Liver (tissue), 9 donors: Measurements from ENCODE around the gene ERAP2. TPM values are rescaled to one million over a fixed set of nuclear protein-coding genes. Genes with fewer than 3 reads are reported as not detected.

ENCODE experiments used
- DNase-seq: peaks from one replicate; pipeline ENCODE4 v3.0.0-alpha.2; 2017; ENCODE audit warnings: low spot score
- H3K27ac ChIP-seq, 2 donors: one replicate each; pipeline ENCODE4 v1.7.0; 2013; ENCODE audit warnings: inconsistent platforms in 2 of 2, low read length in 2 of 2, control low read depth in 1 of 2, low read depth in 1 of 2, mild to moderate bottlenecking in 1 of 2
- H3K27me3 ChIP-seq, 4 donors: one replicate each; pipeline versions ENCODE4 v1.6.1 to v1.7.0; 2013; ENCODE audit warnings: low read length in 3 of 4, inconsistent platforms in 1 of 4, mild to moderate bottlenecking in 1 of 4, moderate library complexity in 1 of 4; ENCODE audit not compliant: control insufficient read depth in 4 of 4, insufficient read depth in 4 of 4
- H3K36me3 ChIP-seq, 4 donors: one replicate each; pipeline versions ENCODE4 v1.6.1 to v1.7.0; 2013; ENCODE audit warnings: low read length in 3 of 4, mild to moderate bottlenecking in 3 of 4, low read depth in 1 of 4, moderate library complexity in 1 of 4; ENCODE audit not compliant: control insufficient read depth in 4 of 4, insufficient read depth in 3 of 4
- H3K4me1 ChIP-seq, 4 donors: one replicate each; pipeline versions ENCODE4 v1.6.1 to v1.7.0; 2013; ENCODE audit warnings: low read length in 3 of 4, mild to moderate bottlenecking in 3 of 4, moderate library complexity in 1 of 4; ENCODE audit not compliant: control insufficient read depth in 4 of 4, insufficient read depth in 4 of 4
- H3K4me3 ChIP-seq, 3 donors: one replicate each; pipeline versions ENCODE4 v1.6.1 to v1.7.0; 2013; ENCODE audit warnings: low read length in 3 of 3, control low read depth in 1 of 3, low read depth in 1 of 3, mild to moderate bottlenecking in 1 of 3
- H3K9ac ChIP-seq, 2 donors: one replicate each; pipeline ENCODE4 v1.7.0; 2013; ENCODE audit warnings: low read length in 2 of 2, mild to moderate bottlenecking in 2 of 2, moderate library complexity in 2 of 2, control low read depth in 1 of 2, low read depth in 1 of 2
- H3K9me3 ChIP-seq, 4 donors: one replicate each; pipeline versions ENCODE4 v1.6.1 to v1.7.0; 2013; ENCODE audit warnings: low read length in 3 of 4; ENCODE audit not compliant: control insufficient read depth in 4 of 4
- CTCF ChIP-seq: fragments of 150-350 bp; IDR thresholded peaks from 2 replicates; pipeline ENCODE4 v1.5.1; 2017; ENCODE audit warnings: improper control_type of control experiment, low read depth, low read length; ENCODE audit not compliant: missing input control
- EGR1 ChIP-seq, 2 donors: IDR thresholded peaks; 2 replicates each; pipeline ENCODE4 v1.6.1; 2016 to 2018; ENCODE audit warnings: antibody characterized with exemption in 2 of 2, low read depth in 2 of 2
- FOXA1 ChIP-seq: IDR thresholded peaks from 2 replicates; pipeline ENCODE4 v1.6.1; 2016; ENCODE audit warnings: antibody characterized with exemption
- FOXA2 ChIP-seq: IDR thresholded peaks from 2 replicates; pipeline ENCODE4 v1.6.1; 2016; ENCODE audit warnings: antibody characterized with exemption
- GABPA ChIP-seq, 2 donors: IDR thresholded peaks in 1 of 2; conservative IDR thresholded peaks in 1 of 2; 2 replicates each; pipeline ENCODE4 v1.6.1; 2016; ENCODE audit warnings: antibody characterized with exemption in 2 of 2, mild to moderate bottlenecking in 1 of 2, moderate library complexity in 1 of 2
- HNF4A ChIP-seq, 2 donors: conservative IDR thresholded peaks; 2 replicates each; pipeline ENCODE4 v1.6.1; 2016; ENCODE audit warnings: antibody characterized with exemption in 2 of 2, mild to moderate bottlenecking in 2 of 2
- HNF4G ChIP-seq: IDR thresholded peaks from 2 replicates; pipeline ENCODE4 v1.6.1; 2016; ENCODE audit warnings: antibody characterized with exemption
- JUND ChIP-seq, 2 donors: IDR thresholded peaks; 2 replicates each; pipeline ENCODE4 v1.6.1; 2016; ENCODE audit warnings: antibody characterized with exemption in 2 of 2
- NR2F2 ChIP-seq: IDR thresholded peaks from 2 replicates; pipeline ENCODE4 v1.6.1; 2016; ENCODE audit warnings: antibody characterized with exemption
- RAD21 ChIP-seq, 2 donors: IDR thresholded peaks; 2 replicates each; pipeline ENCODE4 v1.6.1; 2016; ENCODE audit warnings: antibody characterized with exemption in 2 of 2, mild to moderate bottlenecking in 2 of 2
- REST ChIP-seq: IDR thresholded peaks from 2 replicates; pipeline ENCODE4 v1.6.1; 2016; ENCODE audit warnings: antibody characterized with exemption, mild to moderate bottlenecking
- RXRA ChIP-seq, 2 donors: IDR thresholded peaks; 2 replicates each; pipeline ENCODE4 v1.6.1; 2017 to 2018; ENCODE audit warnings: antibody characterized with exemption in 2 of 2, mild to moderate bottlenecking in 1 of 2
- SP1 ChIP-seq: IDR thresholded peaks from 2 replicates; pipeline ENCODE4 v1.6.1; 2018; ENCODE audit warnings: antibody characterized with exemption, mild to moderate bottlenecking
- TAF1 ChIP-seq: conservative IDR thresholded peaks from 2 replicates; pipeline ENCODE4 v1.6.1; 2016; ENCODE audit warnings: antibody characterized with exemption, mild to moderate bottlenecking
- WGBS: extraction: QIAGEN DNeasy Blood & Tissue Kit; methylation state at CpG from one replicate; pipeline ENCODE4 v1.1.7; 2013; 5-methylcytosine and 5-hydroxymethylcytosine counted together
- polyA plus RNA-seq, 2 donors: library from polyadenylated mRNA; stranded (reverse) in 1 of 2; unstranded in 1 of 2; fragments of 200-250 nt in 1 of 2; fragments of >200 nt in 1 of 2; fragmentation: Nextera tagmentation in 1 of 2; extraction: Ambion mirVana in 1 of 2; gene quantifications; one replicate each; pipeline versions ENCODE4 v1.2.1 to v1.2.3, GENCODE V29; 2013 to 2015
- total RNA-seq, 2 donors: library from RNA; depleted of rRNA; stranded (reverse); fragments of >200 nt; gene quantifications; one replicate each; pipeline ENCODE4 v1.2.3, GENCODE V29; 2014
- TF ChIP-seq, protein P1 (sequence below): IDR thresholded peaks from 2 replicates; pipeline ENCODE4 v1.6.1; 2016; ENCODE audit warnings: antibody characterized with exemption
- TF ChIP-seq, protein P2 (sequence below): IDR thresholded peaks from 2 replicates; pipeline ENCODE4 v1.6.1; 2016; ENCODE audit warnings: antibody characterized with exemption
- TF ChIP-seq, protein P3 (sequence below): IDR thresholded peaks from 2 replicates; pipeline ENCODE4 v1.6.1; 2016; ENCODE audit warnings: antibody characterized with exemption
- donor health status: healthy.
- donor health status: healthy.
- donor health status: healthy.
- donor health status: healthy.
- donor health status: healthy.

The ERAP2 gene
- total and polyA plus RNA-seq, 4 donors, result 1.8 to 15.5 (median 10.7) TPM

DNA sequence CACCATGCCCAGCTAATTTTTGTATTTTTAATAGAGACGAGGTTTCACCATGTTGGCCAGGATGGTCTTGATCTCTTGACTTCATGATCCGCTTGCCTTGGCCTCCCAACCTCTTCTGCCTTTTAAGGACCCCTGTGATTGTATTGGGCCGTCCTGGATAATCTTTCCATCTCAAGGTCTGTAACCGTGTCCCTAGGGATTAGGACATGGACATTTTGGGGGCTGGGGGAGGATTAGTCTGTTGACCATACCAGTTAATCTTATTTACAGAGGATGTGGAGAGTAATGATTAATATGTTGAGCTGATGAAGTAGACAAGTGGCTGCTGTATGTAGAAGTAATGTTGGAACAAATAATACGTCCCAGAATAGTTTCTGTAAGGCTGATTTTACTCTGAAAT, 82.7 kb downstream of the ERAP2 start:
- H3K27me3 ChIP-seq, result no peaks in the 10 kb centered on the region
- no peaks in the 10 kb centered on the region for H3K9me3 ChIP-seq
- H3K4me3 ChIP-seq, result no peak overlapping the region
- TF ChIP-seq NR2F2 (no peak), FOXA1 (no peak), HNF4A (conservative IDR thresholded peaks at IDR 0.05) (no peak), GABPA (IDR thresholded peaks at IDR 0.05 in 1 of 2, conservative IDR thresholded peaks at IDR 0.05 in 1 of 2) (no peak), REST (no peak), RXRA (IDR thresholded peaks at IDR 0.05) (no peak), FOXA2 (no peak), HNF4G (no peak), SP1 (no peak), EGR1 (IDR thresholded peaks at IDR 0.05; ENCODE audit: low read depth in 2 of 2) (no peak), RAD21 (IDR thresholded peaks at IDR 0.05) (no peak), TAF1 (no peak), CTCF (no peak)
- TF ChIP-seq, protein P1, sequence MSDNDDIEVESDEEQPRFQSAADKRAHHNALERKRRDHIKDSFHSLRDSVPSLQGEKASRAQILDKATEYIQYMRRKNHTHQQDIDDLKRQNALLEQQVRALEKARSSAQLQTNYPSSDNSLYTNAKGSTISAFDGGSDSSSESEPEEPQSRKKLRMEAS, result no peak
- TF ChIP-seq, protein P2, sequence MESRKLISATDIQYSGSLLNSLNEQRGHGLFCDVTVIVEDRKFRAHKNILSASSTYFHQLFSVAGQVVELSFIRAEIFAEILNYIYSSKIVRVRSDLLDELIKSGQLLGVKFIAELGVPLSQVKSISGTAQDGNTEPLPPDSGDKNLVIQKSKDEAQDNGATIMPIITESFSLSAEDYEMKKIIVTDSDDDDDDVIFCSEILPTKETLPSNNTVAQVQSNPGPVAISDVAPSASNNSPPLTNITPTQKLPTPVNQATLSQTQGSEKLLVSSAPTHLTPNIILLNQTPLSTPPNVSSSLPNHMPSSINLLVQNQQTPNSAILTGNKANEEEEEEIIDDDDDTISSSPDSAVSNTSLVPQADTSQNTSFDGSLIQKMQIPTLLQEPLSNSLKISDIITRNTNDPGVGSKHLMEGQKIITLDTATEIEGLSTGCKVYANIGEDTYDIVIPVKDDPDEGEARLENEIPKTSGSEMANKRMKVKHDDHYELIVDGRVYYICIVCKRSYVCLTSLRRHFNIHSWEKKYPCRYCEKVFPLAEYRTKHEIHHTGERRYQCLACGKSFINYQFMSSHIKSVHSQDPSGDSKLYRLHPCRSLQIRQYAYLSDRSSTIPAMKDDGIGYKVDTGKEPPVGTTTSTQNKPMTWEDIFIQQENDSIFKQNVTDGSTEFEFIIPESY, result no peak
- TF ChIP-seq, protein P3, sequence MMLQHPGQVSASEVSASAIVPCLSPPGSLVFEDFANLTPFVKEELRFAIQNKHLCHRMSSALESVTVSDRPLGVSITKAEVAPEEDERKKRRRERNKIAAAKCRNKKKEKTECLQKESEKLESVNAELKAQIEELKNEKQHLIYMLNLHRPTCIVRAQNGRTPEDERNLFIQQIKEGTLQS, result no peak
- peaks cover 0 to 11% (median 8%) of the 10 kb centered on the region in 4 donors for H3K4me1 ChIP-seq
- H3K9ac ChIP-seq, result no peak overlapping the region
- H3K36me3 ChIP-seq, result no peaks in the 10 kb centered on the region
- DNase-seq, result no peak
- 93% methylated on average over 5 of the region's 5 CpGs for WGBS
- H3K27ac ChIP-seq, result no peak overlapping the region

GRCh38 chr5:96961053-96961452, 84.8 kb downstream of the ERAP2 start:
- H3K9me3 ChIP-seq, result no peaks in the 10 kb centered on the region
- no peak for TF ChIP-seq HNF4A (conservative IDR thresholded peaks at IDR 0.05)
- TF ChIP-seq RXRA (IDR thresholded peaks at IDR 0.05), result no peak
- no peak for TF ChIP-seq JUND (IDR thresholded peaks at IDR 0.05)
- no peak overlapping the region for H3K27ac ChIP-seq
- no peaks in the 10 kb centered on the region for H3K36me3 ChIP-seq
- no peak overlapping the region for H3K9ac ChIP-seq
- no peak for DNase-seq
- H3K27me3 ChIP-seq, result no peaks in the 10 kb centered on the region
- H3K4me3 ChIP-seq, result no peak overlapping the region
- WGBS, result 83% methylated on average over 1 of the region's 1 CpG
- peaks cover 0 to 11% (median 8%) of the 10 kb centered on the region in 4 donors for H3K4me1 ChIP-seq
